ENCODE results near the gene SPEG. TPM values are rescaled to one million over a fixed set of nuclear protein-coding genes. Genes with fewer than 3 reads are reported as not detected.

Gene SPEG
- total RNA-seq, 4 donors from 2014 or later: 12.4 to 28.9 (median 17.7) TPM

GRCh38 chr2:219516888-219517287 lies 82.2 kb downstream of the SPEG start:
- no peak for DNase-seq (ENCODE audit: low spot score)
- TF ChIP-seq, protein P1, sequence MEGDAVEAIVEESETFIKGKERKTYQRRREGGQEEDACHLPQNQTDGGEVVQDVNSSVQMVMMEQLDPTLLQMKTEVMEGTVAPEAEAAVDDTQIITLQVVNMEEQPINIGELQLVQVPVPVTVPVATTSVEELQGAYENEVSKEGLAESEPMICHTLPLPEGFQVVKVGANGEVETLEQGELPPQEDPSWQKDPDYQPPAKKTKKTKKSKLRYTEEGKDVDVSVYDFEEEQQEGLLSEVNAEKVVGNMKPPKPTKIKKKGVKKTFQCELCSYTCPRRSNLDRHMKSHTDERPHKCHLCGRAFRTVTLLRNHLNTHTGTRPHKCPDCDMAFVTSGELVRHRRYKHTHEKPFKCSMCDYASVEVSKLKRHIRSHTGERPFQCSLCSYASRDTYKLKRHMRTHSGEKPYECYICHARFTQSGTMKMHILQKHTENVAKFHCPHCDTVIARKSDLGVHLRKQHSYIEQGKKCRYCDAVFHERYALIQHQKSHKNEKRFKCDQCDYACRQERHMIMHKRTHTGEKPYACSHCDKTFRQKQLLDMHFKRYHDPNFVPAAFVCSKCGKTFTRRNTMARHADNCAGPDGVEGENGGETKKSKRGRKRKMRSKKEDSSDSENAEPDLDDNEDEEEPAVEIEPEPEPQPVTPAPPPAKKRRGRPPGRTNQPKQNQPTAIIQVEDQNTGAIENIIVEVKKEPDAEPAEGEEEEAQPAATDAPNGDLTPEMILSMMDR (IDR thresholded peaks at IDR 0.05): no peak
- no peak for ATAC-seq (ENCODE audit: low FRiP score)

GRCh38 chr2:219517954-219518778 lies 83.5 kb downstream of the SPEG start:
- TF ChIP-seq, protein P1 (IDR thresholded peaks at IDR 0.05): no peak
- no peak for DNase-seq (ENCODE audit: low spot score)
- no peak for ATAC-seq (ENCODE audit: low FRiP score)

DNA sequence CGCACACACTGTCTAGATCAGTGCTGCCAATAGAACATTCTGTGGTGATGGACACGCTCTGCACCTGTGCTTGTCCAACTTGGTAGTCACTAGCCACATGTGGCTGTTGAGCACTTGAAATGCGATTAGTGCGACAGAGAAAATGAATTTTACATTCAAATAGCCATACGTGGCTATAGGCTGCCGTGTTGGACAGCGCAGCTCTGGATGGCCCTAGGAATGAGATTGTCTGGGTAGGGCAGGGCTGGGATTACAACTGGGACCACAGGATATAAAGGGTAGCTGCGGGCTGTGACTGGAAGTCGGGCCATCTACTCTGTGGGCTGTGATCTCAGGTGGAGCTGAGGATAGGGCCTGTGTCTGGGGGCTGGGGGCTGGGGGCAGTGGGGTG lies 84.9 kb downstream of the SPEG start:
- ATAC-seq (ENCODE audit: low FRiP score) (no peak), DNase-seq (ENCODE audit: low spot score) (no peak)
- TF ChIP-seq, protein P1 (IDR thresholded peaks at IDR 0.05): no peak

DNA sequence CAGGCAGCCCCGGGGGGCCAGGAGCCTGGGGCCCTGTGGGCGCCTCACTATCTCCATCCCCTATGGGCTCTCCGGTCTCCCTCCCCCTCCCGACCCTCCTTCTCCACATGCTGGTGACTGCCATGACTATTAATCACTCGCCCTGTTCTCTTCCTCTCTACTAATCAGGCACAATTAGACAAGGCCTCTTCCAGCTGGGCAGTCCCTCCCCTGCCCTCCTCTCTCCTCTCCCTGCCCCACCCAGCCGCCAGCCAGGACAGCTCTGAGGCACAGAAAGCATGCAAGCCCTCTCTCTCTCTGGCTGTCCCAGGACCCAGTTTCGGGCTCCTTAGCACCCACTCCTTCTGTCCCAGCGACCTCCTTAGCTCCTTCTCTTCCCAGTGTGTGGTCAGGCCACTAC lies 85.4 kb downstream of the SPEG start:
- ATAC-seq (ENCODE audit: low FRiP score): no peak
- TF ChIP-seq, protein P1 (IDR thresholded peaks at IDR 0.05): no peak

DNA sequence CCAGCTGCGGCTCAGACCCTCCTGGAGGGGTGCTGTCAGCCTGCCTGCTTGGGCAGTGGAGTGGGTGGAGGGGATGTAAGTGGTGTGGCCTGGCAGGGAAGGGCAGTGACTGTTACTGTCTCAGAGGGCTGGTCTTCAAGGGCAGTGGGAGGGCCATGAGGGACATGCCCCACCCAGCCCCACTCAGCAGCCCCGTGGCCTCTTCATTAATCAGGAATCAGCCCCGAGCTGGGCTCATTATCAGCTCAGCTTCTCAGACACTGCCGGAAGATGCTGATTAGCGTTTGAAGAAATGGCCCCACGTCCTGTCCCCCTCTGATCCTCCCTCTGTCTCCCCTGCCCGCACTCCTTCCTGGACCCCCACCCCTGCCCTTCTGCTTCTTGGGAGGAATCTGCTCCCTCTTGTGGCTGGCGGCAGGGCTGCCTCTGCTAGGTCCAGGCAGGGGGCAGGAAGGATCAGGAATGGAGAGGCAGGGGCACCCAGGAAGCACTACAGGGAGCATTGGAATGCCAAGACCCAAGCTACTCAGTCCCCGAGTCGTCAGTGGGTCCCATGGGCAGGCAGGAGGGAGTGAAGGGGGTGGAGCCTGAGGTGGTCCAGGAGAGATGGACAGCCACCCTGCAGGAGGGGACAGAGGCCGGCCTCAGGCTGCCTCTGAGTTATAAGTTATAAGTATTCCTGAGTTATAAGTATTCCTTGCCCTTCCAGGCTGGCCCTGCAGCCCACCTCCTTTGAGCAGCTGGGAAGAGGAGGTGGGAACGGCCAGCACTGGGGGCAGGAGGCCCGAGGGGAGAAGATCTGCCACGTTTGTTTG lies 86.6 kb downstream of the SPEG start:
- DNase-seq (ENCODE audit: low spot score): no peak
- TF ChIP-seq, protein P1 (IDR thresholded peaks at IDR 0.05): no peak
- peak; percentile 70 for ATAC-seq (ENCODE audit: low FRiP score)

More for the DNA sequence above, 85.4 kb downstream of the SPEG start:
- DNase-seq (ENCODE audit: low spot score): no peak

- DNase-seq (ENCODE audit: low spot score): no peak
- ATAC-seq (ENCODE audit: low FRiP score): peak; percentile 69
- TF ChIP-seq, protein P1 (IDR thresholded peaks at IDR 0.05): no peak
Measured at GRCh38 chr2:219522111-219523030, 87.7 kb downstream of the SPEG start.
